Fibroblast of mammary gland (primary cell): ENCODE results near the gene RBMS3.

Experiments used
- DNase-seq: peaks from one replicate; pipeline ENCODE4 v3.0.0-alpha.2; 2010; ENCODE audit warnings: low read depth
- H3K4me3 ChIP-seq: 2 replicates; pipeline ENCODE4 v1.5.1; 2011; ENCODE audit warnings: low read depth, mild to moderate bottlenecking, low read length, moderate library complexity; ENCODE audit not compliant: control insufficient read depth
- CTCF ChIP-seq: conservative IDR thresholded peaks from 2 replicates; pipeline ENCODE4 v1.5.1; 2011; ENCODE audit warnings: low read depth, low read length, inconsistent platforms; ENCODE audit not compliant: control insufficient read depth, insufficient read depth

RBMS3 gene

GRCh38 chr3:29611252-29611651, 330.4 kb downstream of the RBMS3 start:
- no peak for TF ChIP-seq CTCF
- H3K4me3 ChIP-seq, result no peak overlapping the region
- DNase-seq, result no peak

GRCh38 chr3:29612536-29612935, 331.7 kb downstream of the RBMS3 start:
- H3K4me3 ChIP-seq, result no peak overlapping the region
- DNase-seq, result peak; percentile 12
- TF ChIP-seq CTCF, result no peak

GRCh38 chr3:29614954-29615353, 334.1 kb downstream of the RBMS3 start:
- no peak for DNase-seq
- TF ChIP-seq CTCF, result no peak

GRCh38 chr3:29618395-29619282, 337.8 kb downstream of the RBMS3 start:
- no peak for TF ChIP-seq CTCF
- DNase-seq, result peak; percentile 57
- no peak overlapping the region for H3K4me3 ChIP-seq

More at GRCh38 chr3:29614954-29615353, 334.1 kb downstream of the RBMS3 start:
- H3K4me3 ChIP-seq, result no peak overlapping the region

GRCh38 chr3:29619676-29620075, 338.8 kb downstream of the RBMS3 start:
- H3K4me3 ChIP-seq, result no peak overlapping the region
- DNase-seq, result no peak
- no peak for TF ChIP-seq CTCF

- no peak for TF ChIP-seq CTCF
- H3K4me3 ChIP-seq, result no peak overlapping the region
- DNase-seq, result no peak
Measured at GRCh38 chr3:29627136-29628117, 346.6 kb downstream of the RBMS3 start.
